ENCODE data around the gene RELN. TPM values are rescaled to one million over a fixed set of nuclear protein-coding genes. Genes with fewer than 3 reads are reported as not detected.

The RELN gene
- total RNA-seq, 1 experiment from 2014 or later = 0.24 TPM

DNA sequence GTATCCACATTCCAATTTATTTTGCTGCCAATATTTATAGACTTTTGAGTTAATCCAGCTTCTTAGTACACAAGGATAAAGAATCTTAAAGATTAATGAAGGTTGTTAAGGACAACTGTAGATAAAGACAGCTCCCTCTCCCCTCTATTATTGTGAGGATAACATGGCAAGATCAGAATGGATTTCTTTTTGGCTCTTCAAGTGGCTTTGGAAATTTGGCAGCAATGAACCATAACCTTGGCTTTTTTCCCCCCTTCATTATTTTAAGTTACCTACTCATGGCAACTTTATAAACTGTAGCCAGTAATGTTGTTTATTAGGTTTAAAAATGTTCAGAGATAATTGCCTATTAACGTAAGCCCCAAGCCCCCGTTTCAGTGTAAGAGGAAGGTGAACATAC is 412.4 kb downstream of the RELN start:
- Histone ChIP-seq H3K27me3 (ENCODE audit: control insufficient read depth, insufficient read depth, low read length) (no peaks in the 10 kb centered on the region), H3K36me3 (replicated peaks; ENCODE audit: control insufficient read depth, insufficient read depth, low read length) (no peaks in the 10 kb centered on the region), H3K4me3 (ENCODE audit: insufficient read depth, low read depth, low read length) (no peak overlapping the region)
- no peak for DNase-seq

DNA sequence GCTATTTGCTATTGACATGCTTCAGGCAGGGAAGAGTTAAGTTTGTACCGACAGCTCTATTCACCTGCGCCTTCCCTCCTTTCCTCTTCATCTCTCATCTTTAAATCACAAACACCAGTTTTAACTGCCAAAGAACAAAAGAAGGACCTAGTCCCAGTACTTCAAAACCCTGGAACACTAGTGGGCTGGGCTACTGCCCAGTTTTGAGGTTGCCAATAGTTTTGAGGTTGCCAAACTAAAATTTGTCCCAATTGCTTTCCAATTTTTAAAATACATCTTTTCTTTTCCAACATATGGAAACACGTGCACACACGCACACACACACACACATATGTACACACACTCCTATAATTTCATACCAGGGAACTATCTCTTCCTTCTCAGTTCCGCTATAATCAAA is 412.8 kb downstream of the RELN start:
- no peak for DNase-seq
- Histone ChIP-seq H3K27me3 (ENCODE audit: control insufficient read depth, insufficient read depth, low read length) (no peaks in the 10 kb centered on the region), H3K4me3 (ENCODE audit: insufficient read depth, low read depth, low read length) (no peak overlapping the region), H3K36me3 (replicated peaks; ENCODE audit: control insufficient read depth, insufficient read depth, low read length) (no peaks in the 10 kb centered on the region)

DNA sequence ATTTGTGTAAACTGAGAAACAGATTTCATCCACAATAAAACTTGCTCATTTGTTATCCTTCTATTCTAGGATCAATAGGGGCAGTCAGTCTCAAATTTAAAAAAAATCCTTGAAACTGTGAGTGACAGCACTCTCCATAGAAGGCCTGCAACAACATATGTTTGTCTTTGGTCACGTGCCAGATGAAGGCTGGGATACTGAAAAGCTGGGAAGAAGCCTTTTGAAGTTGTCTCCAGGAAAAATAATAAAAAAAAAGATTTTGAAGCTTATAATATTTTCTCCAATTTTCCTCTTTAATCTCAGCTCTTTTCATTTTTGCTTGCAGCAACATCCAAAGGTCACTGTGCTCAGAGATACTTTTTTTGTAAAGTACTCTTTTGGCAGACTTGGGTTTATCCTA is 414.9 kb downstream of the RELN start:
- Histone ChIP-seq H3K36me3 (replicated peaks; ENCODE audit: control insufficient read depth, insufficient read depth, low read length) (no peaks in the 10 kb centered on the region), H3K4me3 (ENCODE audit: insufficient read depth, low read depth, low read length) (no peak overlapping the region), H3K27me3 (ENCODE audit: control insufficient read depth, insufficient read depth, low read length) (no peaks in the 10 kb centered on the region)
- no peak for DNase-seq

- no peaks in the 10 kb centered on the region for H3K27me3 ChIP-seq (ENCODE audit: control insufficient read depth, insufficient read depth, low read length)
- DNase-seq = no peak
- no peaks in the 10 kb centered on the region for H3K36me3 ChIP-seq (replicated peaks; ENCODE audit: control insufficient read depth, insufficient read depth, low read length)
- H3K4me3 ChIP-seq (ENCODE audit: insufficient read depth, low read depth, low read length) = no peak overlapping the region
Observed at GRCh38 chr7:103573479-103574058, 415.9 kb downstream of the RELN start.

DNA sequence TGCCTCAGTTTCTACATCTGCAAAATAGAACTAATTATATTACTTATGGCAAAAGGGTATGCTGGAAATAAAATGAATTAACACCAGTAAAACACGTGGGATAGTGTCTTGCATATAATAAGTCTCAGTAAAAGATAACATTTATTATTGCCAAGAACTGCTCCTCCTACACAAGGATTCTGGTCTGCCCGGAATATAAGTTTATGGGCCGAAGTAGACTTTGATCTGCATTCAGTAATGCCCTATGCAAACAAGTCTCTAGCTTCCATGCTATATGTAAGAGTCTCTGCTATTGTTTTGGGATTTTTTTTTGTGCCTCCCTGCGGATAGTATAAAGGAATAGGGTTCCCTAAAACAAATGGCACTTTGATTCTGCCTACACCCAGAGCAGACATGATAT is 417.9 kb downstream of the RELN start:
- no peaks in the 10 kb centered on the region for H3K27me3 ChIP-seq (ENCODE audit: control insufficient read depth, insufficient read depth, low read length)
- H3K36me3 ChIP-seq (replicated peaks; ENCODE audit: control insufficient read depth, insufficient read depth, low read length) = no peaks in the 10 kb centered on the region
- H3K4me3 ChIP-seq (ENCODE audit: insufficient read depth, low read depth, low read length) = no peak overlapping the region
- no peak for DNase-seq

DNA sequence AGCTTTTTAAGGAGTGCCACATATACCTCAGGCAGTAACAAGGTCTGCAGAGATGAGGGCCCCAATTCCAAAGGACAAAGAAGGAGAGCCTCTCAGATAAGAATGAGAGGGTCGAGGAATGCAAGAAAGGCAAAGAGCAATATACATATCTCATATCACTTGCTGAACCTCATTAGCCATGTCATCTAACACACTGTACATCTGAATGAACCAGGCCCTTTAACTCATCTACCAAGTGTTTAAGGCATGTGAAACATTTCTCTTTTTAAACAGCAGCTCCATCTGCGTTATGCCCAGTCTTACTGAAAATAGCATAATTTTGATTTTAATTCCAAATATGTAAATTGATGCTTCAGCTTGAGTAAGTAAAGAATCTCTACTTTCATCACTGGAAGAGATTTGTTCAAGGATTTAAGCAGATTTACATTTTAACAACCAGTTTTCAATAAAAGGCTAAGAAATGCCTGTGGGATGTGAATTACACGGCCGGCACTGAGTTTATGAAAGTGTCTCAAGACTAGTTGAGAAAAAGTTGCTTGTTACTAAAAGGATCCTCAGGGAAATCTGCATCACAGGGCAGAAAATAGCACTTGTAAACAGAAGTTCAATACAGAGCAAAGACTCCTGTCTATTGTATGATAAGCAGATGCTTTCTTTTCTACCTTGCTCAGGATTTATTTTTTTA is 419.7 kb downstream of the RELN start:
- no peaks in the 10 kb centered on the region for H3K27me3 ChIP-seq (ENCODE audit: control insufficient read depth, insufficient read depth, low read length)

DNA sequence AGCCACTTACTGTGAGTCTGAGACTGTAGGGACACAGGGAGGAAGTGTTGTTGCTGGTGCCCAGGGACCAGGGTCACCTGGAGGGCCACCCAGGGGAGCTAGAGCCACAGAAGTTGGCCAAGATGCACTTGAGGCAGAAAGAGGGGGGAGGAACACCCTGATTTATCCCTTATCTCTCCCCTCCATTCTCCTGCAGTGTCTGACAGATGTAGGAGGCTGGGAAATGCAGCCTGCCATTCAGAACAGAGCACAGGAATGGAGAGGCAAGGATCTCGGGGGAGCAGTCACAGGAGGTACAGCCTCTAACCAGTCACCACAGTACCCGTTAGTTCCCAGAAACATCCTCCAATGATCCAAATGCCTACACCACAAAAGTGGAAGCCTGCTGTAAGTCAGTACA is 425.0 kb downstream of the RELN start:
- Histone ChIP-seq H3K36me3 (replicated peaks; ENCODE audit: control insufficient read depth, insufficient read depth, low read length) (no peaks in the 10 kb centered on the region), H3K4me3 (ENCODE audit: insufficient read depth, low read depth, low read length) (no peak overlapping the region), H3K27me3 (ENCODE audit: control insufficient read depth, insufficient read depth, low read length) (no peaks in the 10 kb centered on the region)
- no peak for DNase-seq

More for the DNA sequence above, 419.7 kb downstream of the RELN start:
- no peaks in the 10 kb centered on the region for H3K36me3 ChIP-seq (replicated peaks; ENCODE audit: control insufficient read depth, insufficient read depth, low read length)
- DNase-seq = no peak
- H3K4me3 ChIP-seq (ENCODE audit: insufficient read depth, low read depth, low read length) = no peak overlapping the region

GRCh38 chr7:103560136-103560535 is 429.3 kb downstream of the RELN start:
- no peak for DNase-seq
- Histone ChIP-seq H3K4me3 (ENCODE audit: insufficient read depth, low read depth, low read length) (no peak overlapping the region), H3K27me3 (ENCODE audit: control insufficient read depth, insufficient read depth, low read length) (no peaks in the 10 kb centered on the region), H3K36me3 (replicated peaks; ENCODE audit: control insufficient read depth, insufficient read depth, low read length) (no peaks in the 10 kb centered on the region)

DNA sequence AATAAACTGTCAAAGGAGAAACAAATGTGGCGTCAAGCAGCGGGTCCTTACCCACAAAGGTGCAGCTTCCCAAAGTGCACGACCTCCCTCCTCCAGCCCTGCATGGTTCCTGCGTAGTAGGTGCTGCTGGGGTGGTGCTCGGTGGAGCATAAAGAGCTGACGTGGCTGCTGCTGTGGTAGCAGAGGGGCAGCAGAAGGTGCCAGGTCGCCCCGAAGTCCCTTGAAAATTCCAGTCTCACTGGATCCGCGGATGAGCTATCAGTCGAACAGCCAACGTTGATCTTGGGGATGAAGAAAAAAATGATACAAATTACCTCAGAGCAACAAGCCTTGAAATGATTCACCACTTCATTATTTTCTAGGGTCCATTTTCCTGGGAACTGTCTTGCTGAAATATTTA is 438.4 kb downstream of the RELN start:
- Histone ChIP-seq H3K27me3 (ENCODE audit: control insufficient read depth, insufficient read depth, low read length) (no peaks in the 10 kb centered on the region), H3K4me3 (ENCODE audit: insufficient read depth, low read depth, low read length) (no peak overlapping the region), H3K36me3 (replicated peaks; ENCODE audit: control insufficient read depth, insufficient read depth, low read length) (no peaks in the 10 kb centered on the region)
- DNase-seq = no peak

DNA sequence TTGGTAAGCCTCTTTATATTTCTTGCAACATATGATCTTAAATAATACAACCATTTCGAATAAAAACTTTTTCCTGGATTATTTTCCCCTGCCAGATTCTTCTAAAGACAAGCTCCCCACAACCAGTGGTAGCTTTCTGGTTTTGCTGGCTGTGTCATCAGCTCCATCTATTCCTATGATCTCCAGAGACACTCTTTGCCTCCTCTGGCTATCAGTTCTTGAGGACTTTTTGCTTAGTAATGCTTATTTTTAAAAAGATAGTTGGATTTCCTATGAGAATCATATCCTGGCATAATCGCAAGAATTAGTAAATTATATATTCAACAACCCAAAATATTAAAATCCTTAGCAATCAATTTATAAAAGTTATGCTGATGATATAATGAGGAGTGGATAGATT is 439.7 kb downstream of the RELN start:
- no peak for DNase-seq
- Histone ChIP-seq H3K27me3 (ENCODE audit: control insufficient read depth, insufficient read depth, low read length) (no peaks in the 10 kb centered on the region), H3K4me3 (ENCODE audit: insufficient read depth, low read depth, low read length) (no peak overlapping the region), H3K36me3 (replicated peaks; ENCODE audit: control insufficient read depth, insufficient read depth, low read length) (no peaks in the 10 kb centered on the region)

DNA sequence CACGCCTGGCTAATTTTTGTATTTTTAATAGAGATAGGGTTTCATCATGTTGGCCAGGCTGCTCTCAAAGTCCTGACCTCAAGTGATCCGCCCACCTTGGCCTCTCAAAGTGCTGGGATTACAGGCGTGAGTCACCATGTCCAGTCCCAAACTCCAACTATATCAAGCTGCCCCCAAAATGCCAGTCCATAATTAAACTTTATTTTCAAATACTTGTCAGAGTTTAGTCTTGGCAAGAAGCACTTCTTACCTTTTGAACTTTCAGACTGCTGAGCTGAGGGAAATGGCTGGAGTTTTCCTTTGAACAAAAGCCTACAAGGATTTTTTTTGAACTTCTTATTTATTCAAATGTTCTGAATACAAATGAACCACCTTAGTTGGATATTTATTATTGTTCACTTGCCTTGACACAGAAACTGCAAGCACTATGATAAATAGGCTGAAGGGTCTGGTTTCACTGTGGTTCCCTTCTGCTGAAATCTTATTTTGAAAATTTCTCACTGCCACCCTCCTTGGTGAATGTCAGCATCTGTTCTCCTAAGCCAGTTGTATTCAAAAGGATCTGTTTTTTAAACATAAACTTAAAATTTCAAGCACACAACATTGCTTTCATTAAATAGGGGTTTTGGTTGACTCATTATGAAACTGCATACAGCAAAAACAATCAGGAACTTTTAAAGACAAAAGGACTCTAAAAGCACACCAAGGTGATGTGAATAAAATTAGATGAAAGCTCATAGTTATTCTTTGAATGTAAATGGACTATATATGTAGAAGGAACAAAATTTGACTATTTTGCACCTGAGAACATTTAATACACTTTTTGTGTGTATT is 441.8 kb downstream of the RELN start:
- H3K27me3 ChIP-seq (ENCODE audit: control insufficient read depth, insufficient read depth, low read length) = no peaks in the 10 kb centered on the region
- DNase-seq = no peak
- no peaks in the 10 kb centered on the region for H3K36me3 ChIP-seq (replicated peaks; ENCODE audit: control insufficient read depth, insufficient read depth, low read length)
- no peak overlapping the region for H3K4me3 ChIP-seq (ENCODE audit: insufficient read depth, low read depth, low read length)

DNA sequence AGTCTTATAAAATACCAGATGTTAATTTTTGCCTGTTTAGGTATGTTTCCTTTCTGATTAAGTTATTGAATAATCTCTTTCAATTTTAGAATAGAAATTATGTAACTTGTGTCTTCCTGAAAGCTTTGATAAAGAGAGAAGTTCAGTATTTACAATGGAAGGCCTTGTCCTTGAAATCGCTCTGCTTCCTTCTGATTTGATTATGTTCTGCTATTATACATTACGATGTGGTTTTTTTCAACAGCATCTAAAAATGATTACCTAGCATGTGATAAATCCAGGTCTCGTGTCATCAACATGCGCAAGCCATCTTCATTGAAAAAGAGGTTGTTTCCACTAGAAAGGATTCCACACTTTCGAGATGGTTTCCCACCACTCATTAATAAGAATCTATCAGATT is 447.0 kb downstream of the RELN start:
- Histone ChIP-seq H3K27me3 (ENCODE audit: control insufficient read depth, insufficient read depth, low read length) (no peaks in the 10 kb centered on the region), H3K4me3 (ENCODE audit: insufficient read depth, low read depth, low read length) (no peak overlapping the region), H3K36me3 (replicated peaks; ENCODE audit: control insufficient read depth, insufficient read depth, low read length) (no peaks in the 10 kb centered on the region)
- no peak for DNase-seq

- H3K27me3 ChIP-seq (ENCODE audit: control insufficient read depth, insufficient read depth, low read length) = no peaks in the 10 kb centered on the region
- no peaks in the 10 kb centered on the region for H3K36me3 ChIP-seq (replicated peaks; ENCODE audit: control insufficient read depth, insufficient read depth, low read length)
- H3K4me3 ChIP-seq (ENCODE audit: insufficient read depth, low read depth, low read length) = no peak overlapping the region
- DNase-seq = no peak
Observed at GRCh38 chr7:103541947-103542346, 447.5 kb downstream of the RELN start.

GRCh38 chr7:103541026-103541425 is 448.4 kb downstream of the RELN start:
- Histone ChIP-seq H3K27me3 (ENCODE audit: control insufficient read depth, insufficient read depth, low read length) (no peaks in the 10 kb centered on the region), H3K4me3 (ENCODE audit: insufficient read depth, low read depth, low read length) (no peak overlapping the region), H3K36me3 (replicated peaks; ENCODE audit: control insufficient read depth, insufficient read depth, low read length) (no peaks in the 10 kb centered on the region)
- no peak for DNase-seq

GRCh38 chr7:103540338-103540737 is 449.1 kb downstream of the RELN start:
- Histone ChIP-seq H3K36me3 (replicated peaks; ENCODE audit: control insufficient read depth, insufficient read depth, low read length) (no peaks in the 10 kb centered on the region), H3K27me3 (ENCODE audit: control insufficient read depth, insufficient read depth, low read length) (no peaks in the 10 kb centered on the region), H3K4me3 (ENCODE audit: insufficient read depth, low read depth, low read length) (no peak overlapping the region)
- no peak for DNase-seq
